ENCODE measurements around the gene ACAP3.

DNA sequence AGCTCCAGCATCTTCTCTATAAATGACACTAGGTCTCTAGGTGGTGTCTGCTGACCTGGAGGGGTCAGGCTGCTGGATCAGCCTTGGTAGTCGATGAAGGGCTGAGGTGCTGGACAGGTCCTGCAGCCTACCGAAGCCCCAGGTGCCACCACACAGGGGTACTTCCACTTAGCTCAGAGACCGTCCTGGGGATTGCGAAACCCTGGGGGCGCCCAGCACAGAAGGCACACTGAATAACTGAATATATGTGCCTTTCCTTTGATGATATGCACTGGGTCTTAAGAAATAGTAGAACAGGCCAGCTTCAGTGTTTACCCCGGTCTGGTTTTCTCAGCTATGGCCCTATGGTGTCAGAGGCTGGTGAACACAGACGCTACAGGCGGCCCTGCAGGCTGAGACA, 45.0 kb downstream of the ACAP3 start:
- TF ChIP-seq, protein P1, sequence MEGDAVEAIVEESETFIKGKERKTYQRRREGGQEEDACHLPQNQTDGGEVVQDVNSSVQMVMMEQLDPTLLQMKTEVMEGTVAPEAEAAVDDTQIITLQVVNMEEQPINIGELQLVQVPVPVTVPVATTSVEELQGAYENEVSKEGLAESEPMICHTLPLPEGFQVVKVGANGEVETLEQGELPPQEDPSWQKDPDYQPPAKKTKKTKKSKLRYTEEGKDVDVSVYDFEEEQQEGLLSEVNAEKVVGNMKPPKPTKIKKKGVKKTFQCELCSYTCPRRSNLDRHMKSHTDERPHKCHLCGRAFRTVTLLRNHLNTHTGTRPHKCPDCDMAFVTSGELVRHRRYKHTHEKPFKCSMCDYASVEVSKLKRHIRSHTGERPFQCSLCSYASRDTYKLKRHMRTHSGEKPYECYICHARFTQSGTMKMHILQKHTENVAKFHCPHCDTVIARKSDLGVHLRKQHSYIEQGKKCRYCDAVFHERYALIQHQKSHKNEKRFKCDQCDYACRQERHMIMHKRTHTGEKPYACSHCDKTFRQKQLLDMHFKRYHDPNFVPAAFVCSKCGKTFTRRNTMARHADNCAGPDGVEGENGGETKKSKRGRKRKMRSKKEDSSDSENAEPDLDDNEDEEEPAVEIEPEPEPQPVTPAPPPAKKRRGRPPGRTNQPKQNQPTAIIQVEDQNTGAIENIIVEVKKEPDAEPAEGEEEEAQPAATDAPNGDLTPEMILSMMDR (IDR thresholded peaks at IDR 0.05 in 8 of 11, conservative IDR thresholded peaks at IDR 0.05 in 3 of 11), result no peak
- TF ChIP-seq POLR2A (IDR thresholded peaks at IDR 0.05), result no peak
